Stomach (tissue), 4 donors: Measurements from ENCODE around the gene SMAD9.

Experiments used
- EP300 ChIP-seq: sonication (generic); formaldehyde crosslinking; IDR thresholded peaks from one replicate; pipeline ENCODE4 v1.6.1; 2017; ENCODE audit warnings: antibody characterized with exemption
- TF ChIP-seq, protein P1 (sequence below), 7 experiments: fragments of 450-650 bp in 4 of 7; fragments of 200-600 bp in 3 of 7; sonication (generic) in 3 of 7; IDR thresholded peaks; one replicate each; pipeline ENCODE4 v1.5.1; 2016 to 2019; ENCODE audit warnings: antibody characterized with exemption in 7 of 7, control low read depth in 2 of 7, mild to moderate bottlenecking in 1 of 7

DNA sequence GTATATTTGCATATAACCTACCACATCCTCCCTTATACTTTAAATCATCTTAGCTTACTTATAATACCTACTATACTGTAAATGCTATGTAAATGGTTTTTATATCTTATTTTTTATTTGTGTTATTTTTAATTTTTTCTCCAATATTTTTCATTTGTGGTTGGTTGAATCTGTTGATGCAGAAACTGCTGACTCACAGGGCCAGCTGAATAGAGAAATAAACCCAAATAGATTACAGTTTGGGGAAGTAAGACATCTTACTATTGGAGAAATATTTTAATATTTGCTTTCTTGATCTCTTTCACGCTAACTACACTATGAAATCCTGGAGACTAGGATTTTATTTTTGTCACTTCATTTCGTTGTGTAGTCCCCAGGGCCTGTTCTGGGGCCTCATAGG, 7.1 kb downstream of the SMAD9 start:
- no peak for TF ChIP-seq EP300
- TF ChIP-seq, protein P1, sequence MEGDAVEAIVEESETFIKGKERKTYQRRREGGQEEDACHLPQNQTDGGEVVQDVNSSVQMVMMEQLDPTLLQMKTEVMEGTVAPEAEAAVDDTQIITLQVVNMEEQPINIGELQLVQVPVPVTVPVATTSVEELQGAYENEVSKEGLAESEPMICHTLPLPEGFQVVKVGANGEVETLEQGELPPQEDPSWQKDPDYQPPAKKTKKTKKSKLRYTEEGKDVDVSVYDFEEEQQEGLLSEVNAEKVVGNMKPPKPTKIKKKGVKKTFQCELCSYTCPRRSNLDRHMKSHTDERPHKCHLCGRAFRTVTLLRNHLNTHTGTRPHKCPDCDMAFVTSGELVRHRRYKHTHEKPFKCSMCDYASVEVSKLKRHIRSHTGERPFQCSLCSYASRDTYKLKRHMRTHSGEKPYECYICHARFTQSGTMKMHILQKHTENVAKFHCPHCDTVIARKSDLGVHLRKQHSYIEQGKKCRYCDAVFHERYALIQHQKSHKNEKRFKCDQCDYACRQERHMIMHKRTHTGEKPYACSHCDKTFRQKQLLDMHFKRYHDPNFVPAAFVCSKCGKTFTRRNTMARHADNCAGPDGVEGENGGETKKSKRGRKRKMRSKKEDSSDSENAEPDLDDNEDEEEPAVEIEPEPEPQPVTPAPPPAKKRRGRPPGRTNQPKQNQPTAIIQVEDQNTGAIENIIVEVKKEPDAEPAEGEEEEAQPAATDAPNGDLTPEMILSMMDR (IDR thresholded peaks at IDR 0.05): no peak
